ACC112 (cell line): Measurements from ENCODE around the gene SLC12A7.

Experiments
- H2AFZ ChIP-seq: fragments of 200-600 bp; sonication (generic); one replicate; pipeline ENCODE4 v1.6.0; 2017; ENCODE audit warnings: antibody characterized with exemption, low read length; ENCODE audit not compliant: unreplicated experiment
- H3K27ac ChIP-seq: fragments of 200-600 bp; sonication (generic); 2 replicates; pipeline ENCODE4 v1.5.1; 2014; ENCODE audit warnings: low read depth, mild to moderate bottlenecking, antibody characterized with exemption, low read length, moderate library complexity
- H3K27me3 ChIP-seq: fragments of 200-600 bp; sonication (generic); 2 replicates; pipeline ENCODE4 v1.6.1; 2014; ENCODE audit warnings: mild to moderate bottlenecking, antibody characterized with exemption, low read length, moderate library complexity, mixed read lengths; ENCODE audit not compliant: insufficient read depth
- H3K36me3 ChIP-seq: fragments of 200-600 bp; sonication (generic); 2 replicates; pipeline ENCODE4 v1.6.1; 2016; ENCODE audit warnings: mild to moderate bottlenecking, antibody characterized with exemption, low read length, moderate library complexity, mixed read lengths; ENCODE audit not compliant: insufficient read depth
- H3K4me1 ChIP-seq: fragments of 200-600 bp; sonication (generic); one replicate; pipeline ENCODE4 v1.6.1; 2016; ENCODE audit warnings: low read length, mixed read lengths; ENCODE audit not compliant: insufficient read depth, unreplicated experiment, control insufficient read depth
- H3K4me3 ChIP-seq: fragments of 200-600 bp; sonication (generic); 2 replicates; pipeline ENCODE4 v1.5.1; 2014; ENCODE audit warnings: mild to moderate bottlenecking, low read depth, low read length
- H3K79me2 ChIP-seq: fragments of 200-600 bp; sonication (generic); one replicate; pipeline ENCODE4 v1.6.0; 2016; ENCODE audit warnings: low read length; ENCODE audit not compliant: control insufficient read depth, unreplicated experiment, insufficient read depth

Gene SLC12A7

DNA sequence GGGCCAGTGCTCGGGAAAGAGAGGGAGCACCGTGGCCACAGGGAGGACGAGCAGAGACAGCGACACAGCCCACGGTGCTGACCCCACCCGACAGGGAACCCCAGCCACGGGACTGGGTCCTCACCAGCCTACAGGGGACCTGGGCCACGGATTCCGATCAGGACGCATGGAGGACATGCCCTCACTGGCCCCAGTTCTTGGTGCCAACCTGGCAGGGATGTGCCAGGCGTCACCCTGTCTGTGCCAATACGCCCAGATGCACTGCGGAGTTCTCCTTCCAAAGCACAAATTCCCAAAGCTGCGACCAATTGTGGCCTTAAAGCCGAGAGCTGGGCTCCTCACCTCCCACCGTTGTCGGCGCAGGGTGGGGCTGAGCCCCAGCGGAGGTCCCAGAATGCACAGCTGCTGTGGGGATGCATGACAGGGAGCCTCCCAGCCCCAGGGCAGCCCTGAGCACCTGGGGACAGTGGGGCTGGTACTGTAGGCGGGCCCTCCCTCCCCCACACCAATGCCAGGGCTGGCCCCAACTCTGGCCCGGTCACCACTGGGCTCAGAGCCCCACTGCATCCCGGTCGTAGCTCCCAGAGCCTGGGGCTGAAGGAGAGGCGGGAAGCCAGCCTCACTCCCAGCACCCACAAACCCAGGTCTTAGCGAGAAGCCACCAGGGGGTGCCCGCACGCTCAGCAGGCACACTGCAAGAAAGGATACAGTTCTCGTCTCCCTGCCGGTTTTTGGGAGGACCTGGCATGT, 59.0 kb downstream of the SLC12A7 start:
- no peak overlapping the region for H3K27ac ChIP-seq
- no peak overlapping the region for H2AFZ ChIP-seq
- no peaks in the 10 kb centered on the region for H3K4me1 ChIP-seq
- H3K36me3 ChIP-seq = no peaks in the 10 kb centered on the region
- H3K4me3 ChIP-seq = no peak overlapping the region
- no peaks in the 10 kb centered on the region for H3K27me3 ChIP-seq
- H3K79me2 ChIP-seq = no peaks in the 10 kb centered on the region

DNA sequence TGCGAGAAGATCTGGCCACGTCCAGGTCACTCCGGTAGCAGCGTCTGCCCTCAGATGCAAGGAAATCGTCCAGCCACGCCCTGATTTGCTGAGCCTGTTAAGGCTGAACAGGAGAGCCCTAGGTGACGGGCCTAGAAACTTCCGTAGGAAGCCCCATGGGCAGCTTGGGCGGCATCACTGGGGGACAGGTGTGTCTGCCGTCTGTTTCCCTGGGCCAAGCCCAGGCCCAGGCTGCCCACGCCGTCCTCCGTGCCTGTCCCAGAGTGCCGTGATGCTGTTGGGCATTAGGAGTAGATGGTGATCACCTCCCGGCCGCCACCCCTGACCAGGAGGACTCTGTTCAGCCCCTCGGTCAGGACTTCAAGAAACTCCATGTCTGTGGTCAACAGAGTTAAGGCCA, 59.8 kb downstream of the SLC12A7 start:
- no peaks in the 10 kb centered on the region for H3K79me2 ChIP-seq
- H3K27ac ChIP-seq = no peak overlapping the region
- no peak overlapping the region for H3K4me3 ChIP-seq
- no peaks in the 10 kb centered on the region for H3K4me1 ChIP-seq
- H2AFZ ChIP-seq = no peak overlapping the region
- no peaks in the 10 kb centered on the region for H3K27me3 ChIP-seq
- no peaks in the 10 kb centered on the region for H3K36me3 ChIP-seq

DNA sequence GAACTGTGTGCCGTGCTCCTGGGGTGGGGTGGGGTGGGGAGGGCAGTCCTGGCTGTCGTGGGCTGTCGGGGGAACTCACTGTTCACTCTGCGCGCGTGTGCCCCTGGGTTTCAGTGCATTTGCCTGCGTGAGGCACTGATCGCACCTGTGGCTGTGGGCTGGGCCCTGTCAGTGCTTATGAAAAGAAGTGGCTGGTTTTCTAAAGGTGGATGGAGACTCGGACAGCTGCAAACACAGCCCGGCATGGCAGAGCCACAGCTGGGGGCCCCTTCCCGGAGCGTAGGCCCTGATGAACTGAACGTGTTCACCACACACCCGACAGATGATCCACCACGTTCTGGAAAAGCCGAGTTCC, 60.5 kb downstream of the SLC12A7 start:
- H3K4me1 ChIP-seq = no peaks in the 10 kb centered on the region
- H3K79me2 ChIP-seq = no peaks in the 10 kb centered on the region
- no peaks in the 10 kb centered on the region for H3K36me3 ChIP-seq
- no peak overlapping the region for H3K27ac ChIP-seq
- no peaks in the 10 kb centered on the region for H3K27me3 ChIP-seq
- H3K4me3 ChIP-seq = no peak overlapping the region
- no peak overlapping the region for H2AFZ ChIP-seq

DNA sequence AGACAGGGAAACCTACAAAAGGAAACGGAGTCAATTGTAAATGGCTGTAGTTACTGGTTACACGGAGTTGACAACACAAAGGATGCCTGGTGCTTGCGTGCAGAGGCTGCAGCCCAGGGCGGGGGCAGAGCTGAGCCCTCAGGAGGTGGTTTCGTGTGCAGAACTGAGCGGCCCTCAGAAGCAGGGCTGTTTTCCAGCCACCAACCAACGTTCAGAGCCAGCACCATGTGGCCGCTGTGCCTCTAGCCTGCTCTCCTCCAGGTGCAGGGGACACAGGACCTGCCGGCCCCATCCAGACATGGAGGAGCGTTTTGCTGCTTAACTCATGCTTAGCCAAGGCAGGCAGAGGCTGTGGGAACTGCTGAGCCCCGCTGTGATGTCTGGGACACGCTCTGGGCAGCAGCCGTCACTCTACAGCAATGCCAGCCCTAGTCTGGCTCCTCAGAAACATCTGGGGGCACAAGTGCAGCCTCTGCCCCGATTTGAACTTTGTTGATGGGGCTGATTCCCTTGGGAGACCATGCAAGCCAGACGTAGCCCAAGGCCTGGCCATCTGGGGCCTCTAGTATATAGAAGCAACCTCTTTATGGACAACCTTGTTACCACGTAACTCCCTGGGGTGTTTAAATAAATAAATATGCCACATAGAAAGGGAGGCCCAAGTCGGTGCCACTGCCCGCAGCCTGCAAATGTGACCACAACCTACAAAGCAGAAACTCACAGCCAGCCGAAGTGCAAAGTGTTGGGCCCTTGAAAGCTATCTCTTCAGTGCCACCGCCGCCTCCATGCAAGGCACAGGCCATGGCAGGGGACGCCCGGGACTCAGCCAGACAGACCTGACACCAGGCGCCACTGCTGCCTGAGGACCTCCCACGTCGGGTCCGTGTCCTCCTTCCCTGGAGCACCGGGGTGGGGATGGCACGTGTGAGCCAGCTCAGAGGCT, 61.2 kb downstream of the SLC12A7 start:
- H3K4me3 ChIP-seq = no peak overlapping the region
- H2AFZ ChIP-seq = no peak overlapping the region
- no peaks in the 10 kb centered on the region for H3K4me1 ChIP-seq
- H3K79me2 ChIP-seq = no peaks in the 10 kb centered on the region
- H3K27me3 ChIP-seq = no peaks in the 10 kb centered on the region
- no peaks in the 10 kb centered on the region for H3K36me3 ChIP-seq
- H3K27ac ChIP-seq = no peak overlapping the region

DNA sequence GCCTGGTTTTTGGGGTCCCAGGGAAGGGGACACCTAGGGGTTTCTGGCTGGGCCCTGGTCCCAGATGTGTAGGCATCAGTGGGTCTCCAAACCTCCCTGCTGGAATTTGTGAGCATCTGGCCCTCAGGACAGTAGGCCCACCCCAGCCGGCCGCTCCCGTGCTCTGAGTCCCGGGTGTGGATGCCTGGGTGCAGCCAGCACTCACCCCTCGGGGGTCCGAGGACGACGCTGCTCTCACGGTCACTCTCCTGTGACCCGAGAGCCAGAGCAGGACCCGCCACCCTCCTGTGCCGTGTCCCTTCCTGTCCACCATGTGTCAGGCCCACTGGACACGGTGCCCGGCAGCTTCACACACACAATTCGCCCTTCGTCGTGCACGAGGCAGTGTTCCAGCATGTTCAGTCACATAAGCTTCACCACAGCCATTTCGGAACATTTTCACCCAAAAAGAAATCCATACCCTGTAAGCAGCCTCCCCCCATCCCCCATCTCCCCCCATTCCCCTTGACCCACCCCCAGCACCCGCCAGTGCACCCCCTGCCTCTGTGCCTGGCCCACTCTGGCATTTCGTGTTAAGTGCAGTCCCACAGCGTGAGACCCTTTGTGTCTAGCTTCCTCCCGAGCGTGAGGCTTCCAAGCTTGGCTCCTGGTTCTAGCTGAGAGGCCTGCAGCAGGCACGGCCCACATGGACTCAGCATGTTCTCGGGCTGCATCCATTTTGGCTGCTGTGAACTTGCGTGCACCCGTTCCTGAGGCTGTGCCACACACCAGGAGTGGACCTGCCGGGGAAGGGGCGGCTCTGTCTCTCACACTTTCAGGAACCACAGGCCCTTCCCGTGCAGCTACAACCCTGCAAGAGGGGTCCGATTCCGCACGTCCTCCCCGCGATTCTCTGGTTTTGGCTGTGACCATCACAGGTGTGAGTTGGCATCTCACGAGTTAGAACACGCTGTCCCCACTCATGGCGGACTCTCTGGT, 62.7 kb downstream of the SLC12A7 start:
- H2AFZ ChIP-seq = no peak overlapping the region
- H3K27ac ChIP-seq = no peak overlapping the region
- no peaks in the 10 kb centered on the region for H3K4me1 ChIP-seq
- no peak overlapping the region for H3K4me3 ChIP-seq
- no peaks in the 10 kb centered on the region for H3K36me3 ChIP-seq
- H3K27me3 ChIP-seq = no peaks in the 10 kb centered on the region
- no peaks in the 10 kb centered on the region for H3K79me2 ChIP-seq

DNA sequence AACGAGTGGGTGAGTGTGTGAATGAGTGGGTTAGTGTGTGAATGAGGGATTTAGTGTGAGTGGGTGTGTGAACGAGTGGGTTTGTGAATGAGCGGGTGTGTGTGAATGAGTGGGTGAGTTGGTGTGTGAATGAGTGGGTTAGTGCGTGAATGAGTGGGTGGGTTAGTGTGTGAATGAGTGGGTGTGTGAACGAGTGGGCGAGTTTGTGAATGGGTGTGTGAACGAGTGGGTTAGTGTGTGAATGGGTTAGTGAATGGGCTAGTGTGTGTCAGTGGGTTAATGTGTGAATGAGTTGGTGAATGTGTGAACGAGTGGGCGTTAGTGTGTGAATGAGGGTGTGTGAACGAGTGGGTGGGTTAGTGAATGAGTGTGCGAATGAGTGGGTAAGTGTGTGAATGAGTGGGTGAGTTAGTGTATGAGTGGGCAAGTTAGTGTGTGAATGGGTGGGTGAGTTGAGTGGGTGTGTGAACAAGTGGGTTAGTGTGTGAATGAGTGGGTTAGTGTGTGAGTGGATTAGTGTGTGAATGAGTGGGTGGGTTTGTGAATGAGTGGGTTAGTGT, 63.6 kb downstream of the SLC12A7 start:
- Histone ChIP-seq H3K36me3 (no peaks in the 10 kb centered on the region), H3K27me3 (no peaks in the 10 kb centered on the region), H2AFZ (no peak overlapping the region), H3K27ac (no peak overlapping the region), H3K4me3 (no peak overlapping the region), H3K79me2 (no peaks in the 10 kb centered on the region), H3K4me1 (no peaks in the 10 kb centered on the region)

DNA sequence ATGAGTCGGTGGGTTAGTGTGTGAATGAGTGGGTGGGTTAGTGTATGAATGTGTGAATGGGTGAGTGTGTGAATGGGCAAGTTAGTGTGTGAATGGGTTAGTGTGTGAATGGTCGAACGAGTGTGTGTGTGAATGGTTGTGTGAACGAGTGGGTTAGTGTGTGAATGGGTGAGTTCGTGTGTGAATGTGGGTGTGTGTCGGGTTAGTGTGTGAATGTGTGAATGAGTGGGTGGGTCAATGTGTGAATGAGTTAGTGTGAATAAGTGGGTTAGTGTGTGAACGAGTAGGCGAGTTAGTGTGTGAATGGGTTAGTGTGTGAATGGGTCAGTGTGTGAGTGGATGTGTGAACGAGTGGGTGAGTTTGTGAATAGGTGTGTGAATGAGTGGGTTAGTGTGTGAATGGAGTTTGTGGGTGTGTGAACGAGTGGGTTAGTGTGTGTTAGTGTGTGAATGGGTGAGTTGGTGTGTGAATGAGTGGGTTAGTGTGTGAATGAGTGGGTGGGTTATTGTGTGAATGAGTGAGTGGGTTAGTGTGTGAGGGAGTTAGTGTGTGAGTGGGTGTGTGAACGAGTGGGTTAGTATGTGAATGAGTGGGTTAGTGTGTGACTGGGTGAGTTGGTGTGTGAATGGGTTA, 64.4 kb downstream of the SLC12A7 start:
- H3K4me1 ChIP-seq = no peaks in the 10 kb centered on the region
- no peak overlapping the region for H3K4me3 ChIP-seq
- no peaks in the 10 kb centered on the region for H3K36me3 ChIP-seq
- H3K79me2 ChIP-seq = no peaks in the 10 kb centered on the region
- H3K27me3 ChIP-seq = no peaks in the 10 kb centered on the region
- no peak overlapping the region for H2AFZ ChIP-seq
- H3K27ac ChIP-seq = no peak overlapping the region

DNA sequence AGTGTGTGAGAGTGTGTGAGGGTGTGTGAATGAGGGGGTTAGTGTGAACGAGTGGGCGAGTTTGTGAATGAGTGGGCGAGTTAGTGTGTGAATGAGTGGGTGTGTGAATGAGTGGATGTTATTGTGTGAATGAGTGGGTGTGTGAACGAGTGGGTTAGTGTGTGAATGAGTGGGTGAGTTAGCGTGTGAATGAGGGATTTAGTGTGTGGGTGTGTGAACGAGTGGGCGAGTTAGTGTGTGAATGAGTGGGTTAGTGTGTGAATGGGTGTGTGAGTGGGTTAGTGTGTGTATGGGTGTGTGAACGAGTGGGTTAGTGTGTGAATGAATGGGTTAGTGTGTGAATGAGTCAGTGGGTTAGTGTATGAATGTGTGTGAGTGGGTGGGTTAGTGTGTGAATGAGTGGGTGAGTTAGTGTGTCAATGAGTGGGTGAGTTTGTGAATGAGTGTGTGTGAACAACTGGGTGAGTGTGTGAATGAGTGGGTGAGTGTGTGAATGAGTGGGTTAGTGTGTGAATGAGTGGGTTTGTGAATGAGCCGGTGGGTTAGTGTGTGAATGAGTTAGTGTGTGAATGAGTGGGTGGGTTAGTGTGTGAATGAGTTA, 65.8 kb downstream of the SLC12A7 start:
- Histone ChIP-seq H3K4me1 (no peaks in the 10 kb centered on the region), H3K27me3 (no peaks in the 10 kb centered on the region), H3K4me3 (no peak overlapping the region), H3K27ac (no peak overlapping the region), H2AFZ (no peak overlapping the region), H3K36me3 (no peaks in the 10 kb centered on the region), H3K79me2 (no peaks in the 10 kb centered on the region)

DNA sequence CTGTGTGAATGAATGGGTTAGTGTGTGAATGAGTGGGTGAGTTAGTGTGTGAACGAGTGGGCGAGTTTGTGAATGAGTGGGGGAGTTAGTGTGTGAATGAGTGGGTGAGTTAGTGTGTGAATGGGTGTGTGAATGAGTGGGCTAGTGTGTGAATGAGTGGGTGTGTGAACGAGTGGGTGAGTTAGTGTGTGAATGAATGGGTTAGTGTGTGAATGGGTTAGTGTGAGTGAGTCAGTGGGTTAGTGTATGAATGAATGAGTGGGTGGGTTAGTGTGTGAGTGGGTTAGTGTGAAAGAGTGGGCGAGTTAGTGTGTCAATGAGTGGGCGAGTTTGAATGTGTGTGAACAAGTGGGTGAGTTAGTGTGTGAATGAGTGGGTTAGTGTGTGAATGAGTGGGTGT, 67.7 kb downstream of the SLC12A7 start:
- no peak overlapping the region for H3K4me3 ChIP-seq
- no peaks in the 10 kb centered on the region for H3K36me3 ChIP-seq
- H3K4me1 ChIP-seq = no peaks in the 10 kb centered on the region
- no peaks in the 10 kb centered on the region for H3K27me3 ChIP-seq
- no peaks in the 10 kb centered on the region for H3K79me2 ChIP-seq
- no peak overlapping the region for H3K27ac ChIP-seq
- no peak overlapping the region for H2AFZ ChIP-seq
